ENCODE measurements around the gene MLNR.

DNA sequence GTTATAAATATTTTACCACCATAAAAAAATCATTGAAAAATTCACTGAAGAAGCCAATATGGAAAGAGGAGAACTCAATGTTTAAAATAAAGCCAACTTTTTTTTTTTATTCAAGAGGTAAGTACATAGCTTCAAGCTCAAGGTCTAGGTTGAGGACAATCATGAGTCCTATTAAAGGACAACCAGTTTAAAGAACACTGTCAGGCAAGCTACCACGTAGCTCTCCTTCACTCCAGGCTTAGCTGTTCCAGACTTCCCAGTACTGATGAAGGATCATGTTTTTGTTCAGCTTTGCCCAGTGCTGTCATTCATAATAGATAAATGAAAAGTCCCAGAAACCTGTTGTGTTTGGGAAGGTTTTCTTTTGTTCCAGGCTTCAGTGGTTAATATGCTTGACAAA is 10.0 kb upstream of the MLNR start:
- TF ChIP-seq, protein P1, sequence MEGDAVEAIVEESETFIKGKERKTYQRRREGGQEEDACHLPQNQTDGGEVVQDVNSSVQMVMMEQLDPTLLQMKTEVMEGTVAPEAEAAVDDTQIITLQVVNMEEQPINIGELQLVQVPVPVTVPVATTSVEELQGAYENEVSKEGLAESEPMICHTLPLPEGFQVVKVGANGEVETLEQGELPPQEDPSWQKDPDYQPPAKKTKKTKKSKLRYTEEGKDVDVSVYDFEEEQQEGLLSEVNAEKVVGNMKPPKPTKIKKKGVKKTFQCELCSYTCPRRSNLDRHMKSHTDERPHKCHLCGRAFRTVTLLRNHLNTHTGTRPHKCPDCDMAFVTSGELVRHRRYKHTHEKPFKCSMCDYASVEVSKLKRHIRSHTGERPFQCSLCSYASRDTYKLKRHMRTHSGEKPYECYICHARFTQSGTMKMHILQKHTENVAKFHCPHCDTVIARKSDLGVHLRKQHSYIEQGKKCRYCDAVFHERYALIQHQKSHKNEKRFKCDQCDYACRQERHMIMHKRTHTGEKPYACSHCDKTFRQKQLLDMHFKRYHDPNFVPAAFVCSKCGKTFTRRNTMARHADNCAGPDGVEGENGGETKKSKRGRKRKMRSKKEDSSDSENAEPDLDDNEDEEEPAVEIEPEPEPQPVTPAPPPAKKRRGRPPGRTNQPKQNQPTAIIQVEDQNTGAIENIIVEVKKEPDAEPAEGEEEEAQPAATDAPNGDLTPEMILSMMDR (IDR thresholded peaks at IDR 0.05) = no peak
- TF ChIP-seq POLR2AphosphoS5 (IDR thresholded peaks at IDR 0.05) = no peak

Measured in transverse colon (tissue), 4 donors.